Activated T-cell treated with anti-CD3 and anti-CD28 coated beads, Interleukin-2, amount 50 U/mL, for 72 hours (primary cell): Measurements from ENCODE around the gene ARID3C. TPM values are rescaled to one million over a fixed set of nuclear protein-coding genes. Genes with fewer than 3 reads are reported as not detected.

Experiments
- ATAC-seq, 2 donors: fragments of 150-1000 bp; cut with Tn5 transposase; replicated peaks in 1 of 2; 2 replicates each; pipeline ENCODE4 v1.10.0; 2021; ENCODE audit warnings: moderate library complexity in 2 of 2, mild to moderate bottlenecking in 1 of 2
- DNase-seq, 2 donors: peaks; one replicate each; pipeline ENCODE4 v3.0.0; 2021 to 2022; ENCODE audit warnings: mixed read lengths in 1 of 2
- H3K27ac Mint-ChIP-seq: one replicate; pipeline ENCODE4 v1.8.0; 2022; ENCODE audit warnings: mild to moderate bottlenecking, moderate library complexity, mixed read lengths
- H3K27me3 Mint-ChIP-seq: one replicate; pipeline ENCODE4 v1.8.0; 2022; ENCODE audit warnings: low read depth, mixed read lengths
- H3K36me3 Mint-ChIP-seq, 2 donors: one replicate each; pipeline ENCODE4 v1.8.0; 2022; ENCODE audit warnings: mixed read lengths in 2 of 2, mild to moderate bottlenecking in 1 of 2; ENCODE audit not compliant: insufficient read depth in 2 of 2
- H3K4me1 Mint-ChIP-seq: one replicate; pipeline ENCODE4 v1.8.0; 2022; ENCODE audit warnings: low read depth, mixed read lengths
- H3K4me3 Mint-ChIP-seq, 2 donors: one replicate each; pipeline ENCODE4 v1.8.0; 2022; ENCODE audit warnings: mild to moderate bottlenecking in 2 of 2, mixed read lengths in 2 of 2, moderate library complexity in 2 of 2
- H3K9me3 Mint-ChIP-seq, 2 donors: one replicate each; pipeline ENCODE4 v1.8.0; 2022; ENCODE audit warnings: mixed read lengths in 2 of 2
- total RNA-seq, 2 donors: library from RNA; stranded (reverse); gene quantifications; one replicate each; pipeline ENCODE4 v1.2.3, GENCODE V29; 2022

Gene ARID3C
- total RNA-seq, 2 donors from 2014 or later = 0.16 to 0.29 TPM

DNA sequence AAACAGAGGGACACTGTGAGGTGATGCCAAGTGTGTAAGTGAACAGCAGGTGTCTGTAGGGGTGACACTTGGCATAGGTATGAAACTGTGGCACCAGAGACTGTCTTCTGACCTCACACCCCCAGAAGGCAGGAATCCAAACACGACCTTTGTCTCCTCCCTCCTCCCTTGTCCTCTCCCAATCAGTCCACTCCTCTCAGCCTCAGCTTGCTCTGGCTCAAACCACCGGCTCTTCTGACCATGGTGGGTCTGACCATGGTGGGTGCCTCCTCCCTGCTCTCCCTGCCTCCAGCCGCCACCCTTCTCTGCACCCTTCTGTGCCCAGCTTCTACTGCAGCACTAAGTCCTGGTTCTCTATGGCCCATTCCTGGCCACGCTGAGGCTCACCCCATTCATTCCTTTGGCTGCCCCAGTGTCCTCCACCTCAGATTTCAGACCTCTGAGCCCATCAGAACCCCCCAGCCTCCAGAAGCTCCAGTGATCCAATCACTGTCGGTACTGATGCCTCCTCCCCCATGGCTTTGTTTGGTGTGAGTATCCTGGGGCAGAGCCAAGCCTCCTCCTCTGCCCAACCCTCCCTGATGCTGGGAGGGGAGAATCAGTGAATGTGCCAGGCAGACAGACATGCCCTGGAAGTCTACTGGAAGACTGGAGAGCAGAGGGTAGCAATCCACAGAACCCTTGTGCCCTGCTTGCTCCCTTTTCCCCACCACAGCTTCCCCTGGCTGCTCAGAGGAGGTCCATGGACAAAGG, 1.7 kb upstream of the ARID3C start:
- no peak for ATAC-seq
- peaks cover 52% of the 10 kb centered on the region for H3K27me3 Mint-ChIP-seq
- peak overlapping the region; percentile 24 to 49 for H3K4me3 Mint-ChIP-seq
- H3K27ac Mint-ChIP-seq = no peak overlapping the region
- DNase-seq = no peak
- no peaks in the 10 kb centered on the region for H3K9me3 Mint-ChIP-seq
- peaks cover 0 to 2% of the 10 kb centered on the region in 2 donors for H3K36me3 Mint-ChIP-seq
- H3K4me1 Mint-ChIP-seq = peaks cover 49% of the 10 kb centered on the region

DNA sequence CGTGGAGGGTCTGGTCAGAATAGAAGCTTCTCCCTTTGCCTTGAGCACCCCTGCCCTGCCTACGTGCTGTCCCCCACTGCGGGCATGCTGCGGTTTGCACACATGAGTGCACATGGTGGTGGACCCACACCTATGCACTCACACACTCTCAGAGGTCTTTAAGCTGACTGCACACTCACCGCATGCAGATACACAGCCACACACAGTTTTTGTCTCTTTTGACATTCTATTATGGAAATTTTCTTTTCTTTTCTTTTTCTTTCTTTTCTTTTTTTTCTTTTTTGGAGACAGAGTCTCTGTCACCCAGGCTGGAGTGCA, 584 bp upstream of the ARID3C start:
- H3K27ac Mint-ChIP-seq = no peak overlapping the region
- no peaks in the 10 kb centered on the region for H3K9me3 Mint-ChIP-seq
- DNase-seq = no peak
- peaks cover 59% of the 10 kb centered on the region for H3K27me3 Mint-ChIP-seq
- ATAC-seq = no peak
- peaks cover 0 to 2% of the 10 kb centered on the region in 2 donors for H3K36me3 Mint-ChIP-seq
- peak overlapping the region; percentile 67 to 86 for H3K4me3 Mint-ChIP-seq
- peaks cover 37% of the 10 kb centered on the region for H3K4me1 Mint-ChIP-seq

DNA sequence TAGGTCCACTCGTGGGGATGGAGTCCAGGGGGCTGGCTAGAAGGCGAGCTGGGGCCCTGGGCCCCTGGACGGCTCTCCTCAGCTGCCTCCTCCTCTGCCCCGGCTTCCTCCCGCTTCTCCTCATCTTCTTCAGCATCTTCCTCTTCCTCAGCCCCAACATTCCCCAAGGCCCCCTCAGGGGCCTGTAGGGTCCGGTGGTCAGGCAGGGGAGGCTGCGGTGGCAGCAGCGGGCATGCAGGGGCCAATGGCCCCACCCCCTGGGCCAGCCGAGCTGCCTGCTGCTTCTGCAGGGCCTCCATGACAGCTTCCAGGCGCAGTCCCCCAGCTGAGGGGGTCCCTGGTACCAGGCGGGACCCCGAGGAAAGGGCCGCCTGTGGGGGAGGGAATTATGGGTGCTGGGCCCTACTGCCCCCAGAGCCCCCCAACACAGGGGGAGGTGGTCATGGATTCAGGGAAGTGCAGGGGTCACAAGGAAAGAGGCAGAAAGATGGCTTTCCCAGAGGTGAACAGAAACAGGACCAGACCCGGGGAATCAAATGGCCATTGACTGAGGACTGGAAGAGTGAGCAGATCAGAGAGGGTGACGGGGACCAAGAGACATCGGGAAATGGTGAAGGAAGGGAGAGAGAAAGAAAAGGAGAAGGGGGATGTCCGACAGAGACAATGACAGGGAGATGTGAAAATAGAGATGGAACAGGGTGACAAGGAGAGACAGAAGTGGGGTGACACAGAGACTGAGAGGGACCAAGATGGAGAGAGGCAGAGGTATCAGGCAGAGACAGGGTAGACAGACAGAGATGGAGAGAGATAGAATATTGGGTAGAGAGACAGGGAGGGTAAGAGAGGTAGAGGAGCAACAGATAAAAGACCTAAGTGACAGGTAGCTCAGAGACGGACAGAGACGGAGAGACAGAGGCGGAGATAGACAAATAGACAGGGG, 880 bp downstream of the ARID3C start:
- peak overlapping the region; percentile 82 to 83 for H3K4me3 Mint-ChIP-seq
- H3K27me3 Mint-ChIP-seq = peaks cover 71% of the 10 kb centered on the region
- H3K27ac Mint-ChIP-seq = no peak overlapping the region
- peaks cover 0 to 2% of the 10 kb centered on the region in 2 donors for H3K36me3 Mint-ChIP-seq
- DNase-seq (no peak), ATAC-seq (peak; percentile 2 to 4)
- H3K9me3 Mint-ChIP-seq = no peaks in the 10 kb centered on the region
- peaks cover 33% of the 10 kb centered on the region for H3K4me1 Mint-ChIP-seq

DNA sequence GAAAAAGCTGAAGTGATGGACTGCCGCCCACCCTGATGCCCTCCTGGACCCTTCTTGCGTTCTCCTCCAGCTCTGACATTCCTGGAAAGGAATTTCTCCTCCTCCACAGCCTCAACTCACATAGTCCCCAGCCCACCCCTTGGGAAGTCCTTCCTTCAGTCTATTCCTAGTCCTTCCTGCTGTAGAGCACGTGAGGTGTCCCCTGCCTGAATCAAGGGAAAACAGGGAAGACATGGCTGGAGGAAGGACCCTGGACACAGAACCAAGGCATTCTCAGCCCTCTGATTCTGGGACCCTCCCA, 3.7 kb downstream of the ARID3C start:
- no peak for DNase-seq
- Mint-ChIP-seq H3K27me3 (peaks cover 75% of the 10 kb centered on the region), H3K36me3 (peaks cover 0 to 5% of the 10 kb centered on the region in 2 donors), H3K4me3 (no peak overlapping the region), H3K27ac (no peak overlapping the region), H3K4me1 (peaks cover 32% of the 10 kb centered on the region), H3K9me3 (no peaks in the 10 kb centered on the region)
- ATAC-seq = no peak

DNA sequence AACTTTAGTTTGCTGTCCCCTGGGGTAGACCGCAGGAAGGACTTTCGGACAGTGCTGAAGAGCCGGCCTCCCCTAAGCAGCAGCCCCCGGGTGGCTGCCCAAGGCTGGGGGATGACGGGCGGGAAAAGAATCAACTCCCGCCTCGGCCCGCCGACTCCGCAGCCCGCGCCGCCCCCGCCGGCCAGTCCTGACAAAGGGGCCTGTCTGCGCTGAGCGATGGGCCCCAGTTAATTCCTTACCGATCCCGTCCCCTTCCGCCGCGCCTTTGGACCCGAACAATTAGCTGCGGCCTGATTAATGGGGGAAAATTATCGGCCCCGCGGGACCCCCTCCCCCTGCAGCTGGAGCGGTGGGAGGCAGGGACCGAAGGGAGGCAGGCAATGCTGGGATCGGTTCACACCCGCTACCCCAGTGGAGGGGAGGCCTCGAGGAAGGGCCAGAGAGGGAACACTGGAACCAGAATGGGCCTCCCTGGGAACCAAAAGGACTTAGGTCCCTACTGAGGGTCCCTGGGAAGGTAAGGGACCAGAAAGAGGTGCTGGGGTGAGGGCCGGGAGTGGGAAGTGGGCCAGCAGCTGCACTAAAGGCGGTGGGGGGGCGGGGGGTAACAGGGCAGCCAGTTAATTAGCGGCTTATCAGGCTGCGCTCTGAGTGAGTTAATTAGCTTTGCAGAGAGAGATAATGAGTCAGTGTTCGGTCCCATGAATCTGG, 4.2 kb downstream of the ARID3C start:
- Mint-ChIP-seq H3K4me1 (peaks cover 32% of the 10 kb centered on the region), H3K36me3 (peaks cover 0 to 5% of the 10 kb centered on the region in 2 donors), H3K27me3 (peaks cover 70% of the 10 kb centered on the region), H3K4me3 (no peak overlapping the region), H3K27ac (no peak overlapping the region), H3K9me3 (no peaks in the 10 kb centered on the region)
- ATAC-seq (no peak), DNase-seq (no peak)

DNA sequence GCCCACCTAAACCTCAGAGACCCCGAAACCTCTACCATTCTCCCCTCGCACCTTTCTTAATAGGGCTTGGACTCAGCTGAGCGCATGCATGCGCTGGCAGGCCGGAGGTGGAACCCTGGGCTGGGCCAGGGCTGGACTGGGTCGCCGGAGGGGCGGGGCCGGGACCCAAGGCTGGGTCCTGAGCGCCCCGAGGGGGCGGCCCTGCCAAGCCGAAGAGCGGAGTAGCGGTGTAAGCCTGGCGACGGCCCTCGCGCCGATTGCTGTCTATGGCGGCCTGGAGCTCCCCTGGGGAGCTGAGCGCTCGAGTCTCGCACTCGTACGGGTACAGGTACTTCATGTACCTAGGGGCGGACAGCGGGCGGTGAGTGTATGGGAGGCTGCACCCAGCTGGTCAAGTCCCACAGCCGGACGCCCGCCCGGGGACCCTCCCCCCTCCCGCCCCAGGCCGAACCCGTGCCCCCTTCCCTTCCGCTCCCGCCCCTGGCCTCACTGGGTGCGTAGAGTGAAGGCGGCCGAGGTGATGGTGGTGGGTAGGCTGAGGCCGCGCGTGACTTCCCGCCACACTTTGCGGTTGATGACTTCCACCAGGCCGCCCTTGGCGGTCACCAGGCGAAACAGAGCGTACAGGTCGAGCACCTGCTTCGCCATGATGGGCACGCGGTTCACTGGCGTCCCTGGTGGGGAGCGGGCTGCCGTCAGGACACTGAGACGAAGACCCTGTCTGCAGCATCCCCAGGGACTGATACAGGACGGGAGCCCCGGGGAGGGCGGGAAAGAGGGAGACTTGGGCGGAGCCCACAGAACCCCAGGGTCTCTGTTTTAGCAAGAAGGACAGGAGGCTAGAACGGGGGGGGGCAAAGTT, 5.3 kb downstream of the ARID3C start:
- Mint-ChIP-seq H3K9me3 (no peaks in the 10 kb centered on the region), H3K27ac (no peak overlapping the region), H3K27me3 (peaks cover 61% of the 10 kb centered on the region), H3K36me3 (peaks cover 0 to 5% of the 10 kb centered on the region in 2 donors), H3K4me3 (peak overlapping the region; percentile 22 to 60), H3K4me1 (peaks cover 34% of the 10 kb centered on the region)
- peak in 1 of 2 donors; percentile 7 for ATAC-seq
- peak; percentile 26 to 35 for DNase-seq

DNA sequence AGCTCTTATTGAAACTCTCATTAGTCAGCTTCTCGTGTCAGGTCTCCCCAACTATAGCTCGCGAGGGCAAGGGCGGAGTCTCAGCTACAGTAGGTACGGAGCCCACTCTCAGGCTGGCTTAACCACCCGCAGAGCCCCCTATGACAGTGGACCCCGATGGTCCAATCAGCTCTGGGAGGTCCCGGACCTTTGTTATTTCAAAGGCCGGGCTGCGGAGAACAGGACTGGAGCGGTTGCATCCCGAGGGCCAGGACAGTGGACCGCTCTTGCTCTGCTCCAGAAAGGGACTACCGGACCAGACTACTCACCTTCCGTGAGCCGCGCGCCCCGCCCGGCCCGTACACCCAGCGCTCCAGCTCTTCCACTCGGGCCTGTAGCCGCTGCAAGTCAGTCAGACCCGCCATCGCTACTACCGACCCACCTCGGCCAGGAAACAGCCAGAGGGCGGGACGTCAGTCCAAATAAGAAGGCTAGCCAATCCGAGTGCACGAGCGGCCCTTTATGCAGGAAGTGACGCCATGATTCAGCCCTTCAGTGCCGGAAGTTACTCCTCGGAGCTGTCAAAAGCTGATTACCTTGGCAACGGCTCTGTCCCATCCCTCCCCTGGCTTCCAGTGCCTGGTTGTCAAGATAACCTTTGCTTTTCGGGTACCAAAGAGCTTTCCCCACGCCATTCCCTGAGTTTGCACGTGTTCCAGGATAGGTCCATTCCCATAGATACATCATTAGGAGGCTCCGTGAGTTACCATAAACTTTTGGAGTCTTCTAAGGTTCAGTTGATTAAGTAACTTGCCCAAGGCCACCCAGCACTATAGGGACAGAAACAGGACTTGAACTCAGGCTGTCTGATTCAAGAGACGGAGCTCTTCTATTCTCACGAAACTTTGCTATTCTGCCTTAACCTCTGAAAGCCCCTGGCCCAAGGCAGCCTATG, 8.5 kb downstream of the ARID3C start, which contains the start of gene DCTN3:
TSS of gene DCTN3 (minus strand) at position 435 of the 934 bp plus-strand sequence. CDS start at position 404, 31 bp downstream.
- H3K4me1 Mint-ChIP-seq = peaks cover 26% of the 10 kb centered on the region

DNA sequence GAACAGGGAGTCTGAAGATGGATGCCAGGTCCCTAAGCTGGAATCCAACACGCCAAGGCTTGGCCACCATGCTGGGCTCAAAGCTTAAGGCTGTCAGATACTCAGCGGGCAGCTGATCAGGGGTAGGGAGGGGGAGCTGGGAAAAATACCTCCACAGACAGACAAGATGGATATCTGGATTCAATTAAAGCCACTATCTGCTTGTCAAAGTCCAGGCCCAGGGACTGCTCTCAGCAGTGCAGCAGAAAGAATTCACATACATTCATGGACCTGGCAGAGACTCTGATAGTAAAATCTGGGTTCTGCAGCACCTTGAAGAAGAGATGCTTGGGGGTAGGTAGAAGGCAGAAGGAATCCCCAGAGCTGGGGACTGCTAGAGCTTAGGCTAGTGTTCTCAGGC, 13.7 kb downstream of the ARID3C start:
- H3K9me3 Mint-ChIP-seq = no peaks in the 10 kb centered on the region
- peaks cover 0 to 5% of the 10 kb centered on the region in 2 donors for H3K36me3 Mint-ChIP-seq
- H3K4me3 Mint-ChIP-seq = no peak overlapping the region
- H3K27me3 Mint-ChIP-seq = no peaks in the 10 kb centered on the region
- no peak overlapping the region for H3K27ac Mint-ChIP-seq
- DNase-seq (no peak), ATAC-seq (no peak)
- H3K4me1 Mint-ChIP-seq = peaks cover 36% of the 10 kb centered on the region

More for the DNA sequence above, 8.5 kb downstream of the ARID3C start, which contains the start of gene DCTN3:
- peak within 1 kb of the TSS; percentile 92 to 99 for H3K4me3 Mint-ChIP-seq
- peaks cover 2 to 3% of the 10 kb centered on the region in 2 donors for H3K36me3 Mint-ChIP-seq
- peaks cover 28% of the 10 kb centered on the region for H3K27me3 Mint-ChIP-seq
- no peaks in the 10 kb centered on the region for H3K9me3 Mint-ChIP-seq
- ATAC-seq = peak; percentile 98 to 99
- DNase-seq = peak; percentile 90 to 95
- peak within 1 kb of the TSS; percentile 26 for H3K27ac Mint-ChIP-seq

DNA sequence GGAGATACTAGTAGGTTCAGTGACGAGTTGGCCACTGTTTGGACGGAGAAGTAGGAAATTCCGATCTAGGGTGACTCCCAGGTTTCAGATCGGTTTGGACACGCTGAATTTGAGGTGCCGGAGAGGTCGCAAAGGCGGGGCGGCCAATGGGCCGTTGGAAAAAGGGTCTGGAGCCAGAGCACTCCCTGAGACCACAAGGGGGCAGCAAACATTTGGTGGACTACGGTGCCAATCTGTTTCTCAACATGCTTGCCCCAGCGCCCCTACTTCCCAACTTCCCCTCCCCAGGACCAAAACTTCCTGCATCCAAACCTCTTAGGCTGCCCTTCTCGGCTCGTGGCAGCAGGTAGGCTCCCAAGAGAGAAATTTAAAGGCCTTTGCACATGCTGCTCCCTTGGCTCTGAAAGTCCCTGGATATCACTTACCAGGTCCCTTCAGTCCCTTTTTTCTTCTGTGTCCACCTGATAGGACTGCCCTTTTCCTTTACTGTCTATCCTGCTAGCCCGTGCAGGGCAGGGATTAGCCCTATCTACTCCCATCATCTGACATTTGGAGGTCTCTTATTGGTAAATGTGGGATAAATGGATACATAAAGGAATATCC, 16.0 kb downstream of the ARID3C start:
- ATAC-seq (peak; percentile 55 to 56), DNase-seq (peak; percentile 81 to 83)
- Mint-ChIP-seq H3K36me3 (peaks cover 0 to 5% of the 10 kb centered on the region in 2 donors), H3K27me3 (no peaks in the 10 kb centered on the region), H3K4me1 (peaks cover 22% of the 10 kb centered on the region), H3K9me3 (no peaks in the 10 kb centered on the region), H3K27ac (peak overlapping the region; percentile 34), H3K4me3 (peak overlapping the region; percentile 93 to 95)

DNA sequence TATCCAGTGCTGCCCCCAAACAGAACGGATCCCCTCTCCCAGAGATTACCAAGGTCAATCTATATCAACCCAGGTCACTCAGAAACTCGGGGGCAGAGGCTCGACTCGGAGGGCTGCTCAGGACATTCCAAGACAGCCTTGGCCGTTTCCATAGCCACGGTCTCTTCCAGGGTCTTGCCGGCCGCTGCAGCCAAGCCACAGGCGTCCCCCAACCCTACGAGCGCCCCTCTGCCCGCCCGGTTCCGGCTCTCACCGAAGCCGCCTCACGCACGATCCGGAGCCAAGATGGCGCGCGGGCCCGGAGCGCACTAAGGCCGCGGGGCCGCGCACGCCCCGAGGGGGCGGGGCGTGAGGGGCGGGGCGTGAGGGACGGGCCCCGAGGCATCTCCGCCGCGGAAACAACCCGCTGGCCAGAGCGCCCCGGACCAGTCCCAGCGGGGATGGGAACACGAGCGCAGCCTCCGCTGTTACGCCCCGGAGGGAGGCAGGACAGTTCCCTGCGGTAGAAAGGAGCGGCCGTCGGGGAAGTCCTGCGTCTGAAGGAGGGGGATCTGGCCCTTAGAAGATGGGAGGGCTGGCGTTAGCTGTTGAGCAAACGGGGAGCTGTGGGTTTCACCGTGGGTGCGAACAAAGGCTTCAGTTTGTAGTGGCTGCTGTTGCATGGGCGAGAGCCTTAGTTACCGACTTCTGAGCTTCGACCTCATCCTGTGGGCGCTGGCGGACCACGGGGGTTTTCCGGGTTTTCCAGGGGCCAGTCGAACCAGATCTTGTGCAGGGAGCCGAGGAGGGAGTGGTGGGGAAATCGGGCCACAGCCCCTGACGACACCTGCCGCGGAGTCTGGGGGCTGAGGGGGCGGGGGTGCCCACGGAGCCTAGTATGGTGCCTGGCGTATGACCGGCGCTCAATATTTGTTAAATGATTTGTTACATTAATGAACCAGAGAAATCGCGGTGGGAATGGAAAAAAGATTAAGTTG, 16.8 kb downstream of the ARID3C start, which contains the start of gene RPP25L:
TSS of gene RPP25L (minus strand) at position 287 of the 977 bp plus-strand sequence. CDS start 801 bp downstream, outside the sequence.
- Mint-ChIP-seq H3K4me1 (peaks cover 22% of the 10 kb centered on the region), H3K4me3 (peak within 1 kb of the TSS; percentile 93 to 95), H3K27ac (peak within 1 kb of the TSS; percentile 95), H3K36me3 (peaks cover 0 to 5% of the 10 kb centered on the region in 2 donors), H3K27me3 (no peaks in the 10 kb centered on the region), H3K9me3 (no peaks in the 10 kb centered on the region)
- peak; percentile 89 to 93 for DNase-seq
- ATAC-seq = peak; percentile 97 to 98
